Suprapubic skin (tissue), 4 donors: ENCODE measurements around the gene MARK3.

ENCODE experiments used
- POLR2A ChIP-seq, 2 donors: fragments of 450-650 bp; IDR thresholded peaks; one replicate each; pipeline ENCODE4 v1.6.1; 2017; ENCODE audit warnings: antibody characterized with exemption in 2 of 2, mild to moderate bottlenecking in 2 of 2, moderate library complexity in 2 of 2
- POLR2AphosphoS5 ChIP-seq, 3 donors: sonication (generic); formaldehyde crosslinking; IDR thresholded peaks; one replicate each; pipeline ENCODE4 v1.6.1; 2017; ENCODE audit warnings: antibody characterized with exemption in 3 of 3
- TF ChIP-seq, protein P1 (sequence below), 2 donors: fragments of 200-600 bp in 1 of 2; fragments of 450-650 bp in 1 of 2; sonication (generic) in 1 of 2; IDR thresholded peaks; one replicate each; pipeline ENCODE4 v1.5.1; 2016 to 2019; ENCODE audit warnings: antibody characterized with exemption in 2 of 2, mild to moderate bottlenecking in 1 of 2, moderate library complexity in 1 of 2

DNA sequence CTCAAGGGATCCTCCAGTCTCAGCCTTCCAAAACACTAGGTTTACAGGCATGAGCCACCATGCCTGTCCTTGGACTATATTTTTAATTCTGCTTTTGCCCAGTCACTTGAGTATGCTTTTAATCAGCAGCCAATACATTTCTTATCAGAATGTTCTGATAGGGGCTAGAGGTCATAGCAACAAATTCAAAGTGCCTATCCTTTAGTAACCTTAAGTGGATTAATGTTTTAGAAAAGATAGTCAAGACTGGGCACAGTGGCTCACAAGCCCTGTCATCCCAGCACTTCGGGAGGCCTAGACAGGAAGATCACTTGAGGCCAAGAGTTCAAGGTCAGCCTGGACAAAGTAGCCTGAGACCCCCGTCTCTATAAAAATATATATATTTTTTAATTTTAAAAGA is 100.3 kb downstream of the MARK3 start:
- TF ChIP-seq, protein P1, sequence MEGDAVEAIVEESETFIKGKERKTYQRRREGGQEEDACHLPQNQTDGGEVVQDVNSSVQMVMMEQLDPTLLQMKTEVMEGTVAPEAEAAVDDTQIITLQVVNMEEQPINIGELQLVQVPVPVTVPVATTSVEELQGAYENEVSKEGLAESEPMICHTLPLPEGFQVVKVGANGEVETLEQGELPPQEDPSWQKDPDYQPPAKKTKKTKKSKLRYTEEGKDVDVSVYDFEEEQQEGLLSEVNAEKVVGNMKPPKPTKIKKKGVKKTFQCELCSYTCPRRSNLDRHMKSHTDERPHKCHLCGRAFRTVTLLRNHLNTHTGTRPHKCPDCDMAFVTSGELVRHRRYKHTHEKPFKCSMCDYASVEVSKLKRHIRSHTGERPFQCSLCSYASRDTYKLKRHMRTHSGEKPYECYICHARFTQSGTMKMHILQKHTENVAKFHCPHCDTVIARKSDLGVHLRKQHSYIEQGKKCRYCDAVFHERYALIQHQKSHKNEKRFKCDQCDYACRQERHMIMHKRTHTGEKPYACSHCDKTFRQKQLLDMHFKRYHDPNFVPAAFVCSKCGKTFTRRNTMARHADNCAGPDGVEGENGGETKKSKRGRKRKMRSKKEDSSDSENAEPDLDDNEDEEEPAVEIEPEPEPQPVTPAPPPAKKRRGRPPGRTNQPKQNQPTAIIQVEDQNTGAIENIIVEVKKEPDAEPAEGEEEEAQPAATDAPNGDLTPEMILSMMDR (IDR thresholded peaks at IDR 0.05) = no peak
- TF ChIP-seq POLR2A (IDR thresholded peaks at IDR 0.05) = no peak
- TF ChIP-seq POLR2AphosphoS5 (IDR thresholded peaks at IDR 0.05) = no peak
